HepG2 (cell line): ENCODE data around the gene PLIN4. TPM values are rescaled to one million over a fixed set of nuclear protein-coding genes. Genes with fewer than 3 reads are reported as not detected.

Source experiments
- ARNT ChIP-seq: fragments of 450-650 bp; IDR thresholded peaks from 2 replicates; pipeline ENCODE4 v1.6.1; 2017
- ASH2L ChIP-seq: fragments of 300-600, 200-600 bp; sonication (generic); IDR thresholded peaks from 2 replicates; pipeline ENCODE4 v1.7.0; 2017; ENCODE audit warnings: low read depth, mild to moderate bottlenecking, moderate library complexity, mixed read lengths, low read length; ENCODE audit not compliant: insufficient read length
- FOXK2 ChIP-seq: fragments of 450-650 bp; IDR thresholded peaks from 2 replicates; pipeline ENCODE4 v1.6.1; 2016
- HNRNPK ChIP-seq: fragments of 200-400 bp; formaldehyde crosslinking; IDR thresholded peaks from 2 replicates; pipeline ENCODE4 v1.6.1; 2018; ENCODE audit warnings: low read length, low read depth, moderate library complexity, mild to moderate bottlenecking; ENCODE audit not compliant: poor library complexity, severe bottlenecking
- KDM6A ChIP-seq: IDR thresholded peaks from 2 replicates; pipeline ENCODE4 v1.6.1; 2016; ENCODE audit warnings: low read depth
- MYNN ChIP-seq: sonication (generic); formaldehyde crosslinking; IDR thresholded peaks from 2 replicates; pipeline ENCODE4 v1.4.0; 2020; ENCODE audit warnings: mild to moderate bottlenecking, low read depth, missing genetic modification reagents
- NCOA5 ChIP-seq: sonication (generic); formaldehyde crosslinking; IDR thresholded peaks from 2 replicates; pipeline ENCODE4 v1.4.0; 2020; ENCODE audit warnings: missing genetic modification reagents
- REPIN1 ChIP-seq: sonication (generic); formaldehyde crosslinking; IDR thresholded peaks from 2 replicates; pipeline ENCODE4 v1.8.0; 2022; ENCODE audit warnings: missing genetic modification reagents, low read depth, mild to moderate bottlenecking, borderline replicate concordance
- RFX1 ChIP-seq: fragments of 450-650 bp; IDR thresholded peaks from 2 replicates; pipeline ENCODE4 v1.6.1; 2017
- SAP130 ChIP-seq: IDR thresholded peaks from 2 replicates; pipeline ENCODE4 v1.6.1; 2016; ENCODE audit warnings: low read depth
- SIX1 ChIP-seq: sonication (generic); formaldehyde crosslinking; IDR thresholded peaks from 2 replicates; pipeline ENCODE4 v1.4.0; 2020; ENCODE audit warnings: missing genetic modification reagents, borderline replicate concordance
- STAT5B ChIP-seq: sonication (generic); formaldehyde crosslinking; IDR thresholded peaks from 2 replicates; pipeline ENCODE4 v1.4.0; 2020; ENCODE audit warnings: missing genetic modification reagents
- TMF1 ChIP-seq: sonication (generic); formaldehyde crosslinking; IDR thresholded peaks from 2 replicates; pipeline ENCODE4 v1.8.1; 2022; ENCODE audit warnings: low read depth, missing genetic modification reagents
- ZFYVE20 ChIP-seq: sonication (generic); formaldehyde crosslinking; IDR thresholded peaks from 2 replicates; pipeline ENCODE4 v1.8.0; 2023; ENCODE audit warnings: low read depth, mild to moderate bottlenecking, moderate library complexity, missing genetic modification reagents, borderline replicate concordance
- ZNF12 ChIP-seq: sonication (generic); formaldehyde crosslinking; IDR thresholded peaks from 2 replicates; pipeline ENCODE4 v1.5.0; 2020; ENCODE audit warnings: missing genetic modification reagents
- ZNF225 ChIP-seq: sonication (generic); formaldehyde crosslinking; IDR thresholded peaks from 2 replicates; pipeline ENCODE4 v1.4.0; 2020; ENCODE audit warnings: mild to moderate bottlenecking, missing genetic modification reagents
- ZNF317 ChIP-seq: sonication (generic); formaldehyde crosslinking; IDR thresholded peaks from 2 replicates; pipeline ENCODE4 v1.5.0; 2020; ENCODE audit warnings: mild to moderate bottlenecking, missing genetic modification reagents
- ZNF337 ChIP-seq: sonication (generic); formaldehyde crosslinking; IDR thresholded peaks from 2 replicates; pipeline ENCODE4 v1.5.1; 2020; ENCODE audit warnings: missing genetic modification reagents, low read depth, mild to moderate bottlenecking, borderline replicate concordance
- ZNF563 ChIP-seq: sonication (generic); formaldehyde crosslinking; IDR thresholded peaks from 2 replicates; pipeline ENCODE4 v1.8.0; 2022; ENCODE audit warnings: mild to moderate bottlenecking, moderate library complexity, missing genetic modification reagents
- ZSCAN22 ChIP-seq: sonication (generic); formaldehyde crosslinking; IDR thresholded peaks from 2 replicates; pipeline ENCODE4 v1.4.0; 2020; ENCODE audit warnings: mild to moderate bottlenecking, missing genetic modification reagents
- polyA plus RNA-seq, 8 experiments: library from polyadenylated mRNA; depleted of rRNA in 3 of 8; stranded (reverse) in 7 of 8; unstranded in 1 of 8; fragments of >200 nt; fragmentation: Illumina TruSeq in 4 of 8; extraction: Trizol in 4 of 8; gene quantifications; 2 replicates each; pipeline versions ENCODE4 v1.2.1 to v1.2.3, GENCODE V29; 2011 to 2016; ENCODE audit warnings: low read depth in 4 of 8, missing spikeins in 1 of 8, mixed read lengths in 1 of 8; ENCODE audit not compliant: insufficient read depth in 1 of 8
- total RNA-seq, 5 experiments: library from RNA; depleted of rRNA; stranded (reverse); fragments of >200 nt; fragmentation: Illumina TruSeq; extraction: Trizol; gene quantifications; 2 replicates each; pipeline ENCODE4 v1.2.3, GENCODE V29; 2016; ENCODE audit warnings: low read depth in 1 of 5
- TF ChIP-seq, protein P1 (sequence below): sonication (generic); formaldehyde crosslinking; IDR thresholded peaks from 2 replicates; pipeline ENCODE4 v1.8.1; 2023; ENCODE audit warnings: mild to moderate bottlenecking, missing genetic modification reagents
- TF ChIP-seq, protein P2 (sequence below): IDR thresholded peaks from 2 replicates; pipeline ENCODE4 v1.6.1; 2016
- TF ChIP-seq, protein P3 (sequence below): sonication (generic); formaldehyde crosslinking; IDR thresholded peaks from 2 replicates; pipeline ENCODE4 v1.8.1; 2023; ENCODE audit warnings: mild to moderate bottlenecking, missing genetic modification reagents
- TF ChIP-seq, protein P4 (sequence below): sonication (generic); formaldehyde crosslinking; IDR thresholded peaks from 2 replicates; pipeline ENCODE4 v1.8.1; 2023; ENCODE audit warnings: missing genetic modification reagents, inconsistent platforms, borderline replicate concordance
- TF ChIP-seq, protein P5 (sequence below): sonication (generic); formaldehyde crosslinking; IDR thresholded peaks from 2 replicates; pipeline ENCODE4 v1.8.1; 2023; ENCODE audit warnings: mild to moderate bottlenecking, moderate library complexity, missing genetic modification reagents

PLIN4 gene
- total and polyA plus RNA-seq, 2 of the 13 experiments (the other 11 are each of a cell fraction or from before 2014, with no cell fraction given) = 1.1 to 1.3 TPM

DNA sequence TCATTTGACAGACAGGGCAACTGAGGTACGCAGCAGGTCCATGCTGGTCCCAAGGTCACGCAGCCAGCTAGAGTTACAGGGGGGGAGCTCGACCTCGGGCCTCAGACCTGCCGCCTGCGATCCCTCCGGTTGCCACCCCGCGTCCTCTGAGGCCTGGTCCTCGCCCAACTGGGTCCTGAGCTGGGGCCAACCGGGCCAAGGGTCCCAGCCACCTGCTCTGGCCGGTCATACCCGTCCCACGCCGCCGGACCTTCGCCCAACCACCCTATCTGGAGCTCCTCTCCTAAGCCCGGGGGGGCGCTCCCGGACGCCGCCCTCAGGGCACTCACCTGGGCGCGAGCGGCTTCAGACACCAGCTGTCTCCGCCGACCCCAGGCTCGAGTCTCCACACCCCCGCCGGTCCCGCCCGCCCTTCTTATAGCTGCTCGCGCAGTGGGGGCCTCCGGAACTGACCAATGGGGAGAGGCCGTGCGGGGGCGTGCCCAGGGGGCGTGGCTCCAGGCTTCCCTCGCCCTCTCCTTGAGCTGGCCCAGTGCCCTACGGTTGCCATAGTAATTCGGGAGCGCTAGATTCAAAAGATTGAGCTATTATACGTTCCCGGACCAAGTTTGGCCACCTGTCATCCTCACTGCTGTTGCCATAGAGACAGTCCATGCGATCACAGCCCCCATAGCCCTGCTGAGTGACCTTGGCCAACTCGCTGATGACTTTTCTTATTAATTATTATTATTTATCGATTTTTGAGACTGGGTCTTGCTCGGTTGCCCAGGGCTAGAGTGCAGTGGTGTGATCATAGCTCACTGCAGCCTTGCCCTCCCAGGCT is 16.8 kb upstream of the PLIN4 start, which contains the start of gene PLIN5 (continued):
- TF ChIP-seq SIX1 = no peak
- no peak for TF ChIP-seq NCOA5 (CRISPR knock-in tag)
- peak; percentile 90 for TF ChIP-seq SAP130 (CRISPR knock-in tag)
- TF ChIP-seq ZNF317 (CRISPR knock-in tag) = no peak
- TF ChIP-seq ZFYVE20 (CRISPR knock-in tag) = no peak
- TF ChIP-seq TMF1 (CRISPR knock-in tag) = no peak
- TF ChIP-seq ZNF337 = no peak
- TF ChIP-seq MYNN (CRISPR knock-in tag) = no peak
- TF ChIP-seq, protein P1, sequence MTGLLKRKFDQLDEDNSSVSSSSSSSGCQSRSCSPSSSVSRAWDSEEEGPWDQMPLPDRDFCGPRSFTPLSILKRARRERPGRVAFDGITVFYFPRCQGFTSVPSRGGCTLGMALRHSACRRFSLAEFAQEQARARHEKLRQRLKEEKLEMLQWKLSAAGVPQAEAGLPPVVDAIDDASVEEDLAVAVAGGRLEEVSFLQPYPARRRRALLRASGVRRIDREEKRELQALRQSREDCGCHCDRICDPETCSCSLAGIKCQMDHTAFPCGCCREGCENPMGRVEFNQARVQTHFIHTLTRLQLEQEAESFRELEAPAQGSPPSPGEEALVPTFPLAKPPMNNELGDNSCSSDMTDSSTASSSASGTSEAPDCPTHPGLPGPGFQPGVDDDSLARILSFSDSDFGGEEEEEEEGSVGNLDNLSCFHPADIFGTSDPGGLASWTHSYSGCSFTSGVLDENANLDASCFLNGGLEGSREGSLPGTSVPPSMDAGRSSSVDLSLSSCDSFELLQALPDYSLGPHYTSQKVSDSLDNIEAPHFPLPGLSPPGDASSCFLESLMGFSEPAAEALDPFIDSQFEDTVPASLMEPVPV (CRISPR knock-in tag) = peak; percentile 49; the same call in 1 of the 2 replicates
- TF ChIP-seq, protein P2, sequence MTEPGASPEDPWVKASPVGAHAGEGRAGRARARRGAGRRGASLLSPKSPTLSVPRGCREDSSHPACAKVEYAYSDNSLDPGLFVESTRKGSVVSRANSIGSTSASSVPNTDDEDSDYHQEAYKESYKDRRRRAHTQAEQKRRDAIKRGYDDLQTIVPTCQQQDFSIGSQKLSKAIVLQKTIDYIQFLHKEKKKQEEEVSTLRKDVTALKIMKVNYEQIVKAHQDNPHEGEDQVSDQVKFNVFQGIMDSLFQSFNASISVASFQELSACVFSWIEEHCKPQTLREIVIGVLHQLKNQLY (CRISPR knock-in tag) = no peak
- TF ChIP-seq ZNF225 = no peak
- no peak for TF ChIP-seq HNRNPK
- TF ChIP-seq, protein P3, sequence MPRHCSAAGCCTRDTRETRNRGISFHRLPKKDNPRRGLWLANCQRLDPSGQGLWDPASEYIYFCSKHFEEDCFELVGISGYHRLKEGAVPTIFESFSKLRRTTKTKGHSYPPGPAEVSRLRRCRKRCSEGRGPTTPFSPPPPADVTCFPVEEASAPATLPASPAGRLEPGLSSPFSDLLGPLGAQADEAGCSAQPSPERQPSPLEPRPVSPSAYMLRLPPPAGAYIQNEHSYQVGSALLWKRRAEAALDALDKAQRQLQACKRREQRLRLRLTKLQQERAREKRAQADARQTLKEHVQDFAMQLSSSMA (CRISPR knock-in tag) = no peak
- no peak for TF ChIP-seq STAT5B
- TF ChIP-seq FOXK2 = no peak
- no peak for TF ChIP-seq ZSCAN22 (CRISPR knock-in tag)
- TF ChIP-seq, protein P4, sequence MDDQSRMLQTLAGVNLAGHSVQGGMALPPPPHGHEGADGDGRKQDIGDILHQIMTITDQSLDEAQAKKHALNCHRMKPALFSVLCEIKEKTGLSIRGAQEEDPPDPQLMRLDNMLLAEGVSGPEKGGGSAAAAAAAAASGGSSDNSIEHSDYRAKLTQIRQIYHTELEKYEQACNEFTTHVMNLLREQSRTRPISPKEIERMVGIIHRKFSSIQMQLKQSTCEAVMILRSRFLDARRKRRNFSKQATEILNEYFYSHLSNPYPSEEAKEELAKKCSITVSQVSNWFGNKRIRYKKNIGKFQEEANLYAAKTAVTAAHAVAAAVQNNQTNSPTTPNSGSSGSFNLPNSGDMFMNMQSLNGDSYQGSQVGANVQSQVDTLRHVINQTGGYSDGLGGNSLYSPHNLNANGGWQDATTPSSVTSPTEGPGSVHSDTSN (CRISPR knock-in tag) = no peak
- peak; percentile 83 for TF ChIP-seq RFX1
- TF ChIP-seq REPIN1 (CRISPR knock-in tag) = no peak; the same call in 1 of the 2 replicates
- TF ChIP-seq KDM6A = 0 out of 2 replicates have a peak, but pooled peaks have one; percentile 16
- peak; percentile 18 for TF ChIP-seq ASH2L
- no peak for TF ChIP-seq ZNF12 (CRISPR knock-in tag)
- no peak for TF ChIP-seq ARNT
- TF ChIP-seq, protein P5, sequence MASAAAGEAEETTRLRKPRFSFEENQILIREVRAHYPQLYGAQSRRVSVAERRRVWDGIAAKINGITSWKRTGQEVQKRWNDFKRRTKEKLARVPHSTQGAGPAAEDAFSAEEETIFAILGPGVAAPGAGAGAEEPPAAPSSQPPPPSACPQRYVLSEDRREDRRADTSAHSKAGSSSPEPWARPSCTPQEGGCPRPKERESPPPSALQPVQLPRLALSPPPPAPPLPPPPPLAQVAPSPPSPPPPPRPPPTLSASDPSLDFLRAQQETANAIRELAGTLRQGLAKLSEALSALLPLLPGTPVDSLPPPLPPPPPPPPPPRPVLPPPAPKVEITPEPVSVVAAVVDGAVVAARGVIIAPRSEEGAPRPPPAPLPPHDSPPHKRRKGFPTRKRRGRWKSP (CRISPR knock-in tag) = 0 out of 2 replicates have a peak, but pooled peaks have one; percentile 21
- 0 out of 2 replicates have a peak, but pooled peaks have one; percentile 55 for TF ChIP-seq ZNF563
